ENCODE measurements around the gene CA9.

GRCh38 chr9:35697486-35697885 lies 23.8 kb downstream of the CA9 start:
- no peak for TF ChIP-seq EZH2 (IDR thresholded peaks at IDR 0.05)
- TF ChIP-seq CTCF (IDR thresholded peaks at IDR 0.05), result no peak

Measured in neural progenitor cell (in vitro differentiated cells).